ENCODE results near the gene MAJIN.

Gene MAJIN

DNA sequence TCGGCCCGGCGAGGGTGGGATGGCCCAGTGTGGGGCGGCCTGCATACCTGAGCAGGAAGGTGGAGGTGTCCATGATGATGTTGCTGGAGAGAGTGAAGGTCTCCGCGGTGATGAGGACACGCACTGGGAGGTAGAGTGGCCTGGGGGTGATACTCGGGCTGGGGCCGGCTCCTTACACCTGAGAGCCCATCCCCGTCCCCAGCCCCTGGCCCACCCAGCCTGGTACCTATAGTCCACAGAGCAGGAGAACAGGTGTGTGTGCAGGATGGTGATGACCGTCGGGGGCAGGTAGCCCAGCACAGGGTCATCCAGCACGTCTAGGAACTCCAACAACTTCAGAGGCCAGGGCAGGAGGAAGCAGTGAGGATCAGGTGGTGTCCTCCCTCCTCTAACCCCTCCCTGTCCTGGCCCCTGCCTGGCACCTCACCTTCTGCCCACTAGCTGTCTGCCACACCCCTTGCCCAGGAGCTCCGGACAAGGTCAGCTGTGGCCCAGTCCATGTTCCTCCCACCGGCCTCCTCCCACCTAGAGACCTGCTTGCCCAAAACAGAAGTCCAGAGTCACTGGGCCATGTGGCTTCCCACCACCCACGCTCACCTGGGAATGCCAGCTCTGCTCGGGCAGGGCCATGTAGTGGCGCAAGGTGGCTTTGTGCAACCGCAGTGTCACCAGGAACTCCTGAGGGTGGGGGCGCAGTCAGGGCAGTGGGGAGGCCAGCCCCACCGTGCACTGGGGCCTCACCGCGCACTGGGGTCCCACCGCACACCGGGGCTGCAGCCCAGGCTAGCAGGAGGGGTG, 66.2 kb downstream of the MAJIN start:
- no peak for DNase-seq (ENCODE audit: low read depth)
- no peak overlapping the region for H3K4me3 ChIP-seq (ENCODE audit: low read length)
- TF ChIP-seq, protein P1, sequence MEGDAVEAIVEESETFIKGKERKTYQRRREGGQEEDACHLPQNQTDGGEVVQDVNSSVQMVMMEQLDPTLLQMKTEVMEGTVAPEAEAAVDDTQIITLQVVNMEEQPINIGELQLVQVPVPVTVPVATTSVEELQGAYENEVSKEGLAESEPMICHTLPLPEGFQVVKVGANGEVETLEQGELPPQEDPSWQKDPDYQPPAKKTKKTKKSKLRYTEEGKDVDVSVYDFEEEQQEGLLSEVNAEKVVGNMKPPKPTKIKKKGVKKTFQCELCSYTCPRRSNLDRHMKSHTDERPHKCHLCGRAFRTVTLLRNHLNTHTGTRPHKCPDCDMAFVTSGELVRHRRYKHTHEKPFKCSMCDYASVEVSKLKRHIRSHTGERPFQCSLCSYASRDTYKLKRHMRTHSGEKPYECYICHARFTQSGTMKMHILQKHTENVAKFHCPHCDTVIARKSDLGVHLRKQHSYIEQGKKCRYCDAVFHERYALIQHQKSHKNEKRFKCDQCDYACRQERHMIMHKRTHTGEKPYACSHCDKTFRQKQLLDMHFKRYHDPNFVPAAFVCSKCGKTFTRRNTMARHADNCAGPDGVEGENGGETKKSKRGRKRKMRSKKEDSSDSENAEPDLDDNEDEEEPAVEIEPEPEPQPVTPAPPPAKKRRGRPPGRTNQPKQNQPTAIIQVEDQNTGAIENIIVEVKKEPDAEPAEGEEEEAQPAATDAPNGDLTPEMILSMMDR (conservative IDR thresholded peaks at IDR 0.05; ENCODE audit: low read depth, low read length) = no peak

DNA sequence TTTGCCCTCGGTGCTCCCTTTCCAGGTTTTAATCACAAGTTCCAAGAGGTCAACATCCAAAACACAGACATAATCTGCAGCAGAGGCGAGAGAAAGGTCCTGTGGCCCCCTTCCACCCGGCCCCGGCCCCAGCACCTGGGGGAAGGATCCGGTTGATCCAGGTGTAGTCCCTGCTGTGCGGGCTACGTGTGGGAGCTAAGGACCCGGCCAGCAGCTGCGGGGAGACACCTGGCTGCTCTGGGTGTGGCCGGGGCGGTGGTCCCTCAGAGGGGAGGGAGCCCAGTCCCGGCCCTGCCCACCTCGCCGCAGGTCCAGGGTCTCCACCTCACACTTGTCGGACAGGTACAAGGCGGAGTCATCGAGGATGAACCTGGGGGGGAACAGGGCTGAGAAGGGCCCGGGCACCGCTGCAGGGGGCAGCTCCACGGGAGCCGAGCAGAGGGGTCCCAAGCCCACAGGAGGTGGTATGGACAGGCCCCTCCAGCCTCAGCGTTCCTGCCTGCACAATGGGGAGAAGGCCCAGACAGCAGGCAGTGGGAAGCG, 68.5 kb downstream of the MAJIN start:
- DNase-seq (ENCODE audit: low read depth) = no peak
- no peak overlapping the region for H3K4me3 ChIP-seq (ENCODE audit: low read length)
- TF ChIP-seq, protein P1 (conservative IDR thresholded peaks at IDR 0.05; ENCODE audit: low read depth, low read length) = no peak

DNA sequence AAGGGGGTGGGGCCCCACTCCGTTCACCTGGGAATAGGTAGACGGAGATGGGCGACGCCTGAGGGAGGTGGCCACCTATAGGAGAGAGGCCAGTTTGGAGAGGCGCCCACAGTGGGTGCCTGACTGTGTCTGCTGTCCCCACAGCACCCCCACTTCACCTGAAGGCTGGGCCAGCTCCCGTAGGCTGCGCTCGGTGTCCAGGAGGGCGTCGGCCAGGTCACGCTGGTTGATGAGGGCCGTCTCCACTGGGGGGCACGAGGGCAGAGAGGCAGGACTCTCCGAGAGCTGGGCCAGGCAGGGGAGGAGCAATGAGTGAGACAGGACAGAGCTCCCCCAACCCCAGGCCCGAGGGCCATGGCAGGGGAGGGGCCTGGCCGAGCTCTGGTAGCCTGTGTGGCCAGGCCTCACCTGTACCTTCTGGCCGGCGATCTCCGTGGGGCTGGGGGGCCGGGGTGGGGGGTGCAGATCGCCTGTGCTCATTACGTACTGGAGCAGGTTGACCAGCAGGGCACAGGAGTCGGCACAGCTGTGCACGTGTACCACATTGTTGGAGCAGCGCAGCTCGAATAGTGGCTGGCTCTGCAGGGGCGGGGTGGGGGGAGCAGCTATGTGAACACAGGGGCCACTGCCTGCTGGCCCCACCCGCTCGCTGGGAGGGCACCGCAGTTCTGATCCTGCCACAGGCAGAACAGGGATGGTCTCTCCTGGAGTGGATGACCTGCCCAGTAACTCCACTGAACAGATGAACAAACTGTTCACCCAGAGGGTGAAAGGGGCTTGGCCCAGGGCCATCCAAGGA, 69.6 kb downstream of the MAJIN start:
- TF ChIP-seq, protein P1 (conservative IDR thresholded peaks at IDR 0.05; ENCODE audit: low read depth, low read length) = no peak
- DNase-seq (ENCODE audit: low read depth) = no peak

DNA sequence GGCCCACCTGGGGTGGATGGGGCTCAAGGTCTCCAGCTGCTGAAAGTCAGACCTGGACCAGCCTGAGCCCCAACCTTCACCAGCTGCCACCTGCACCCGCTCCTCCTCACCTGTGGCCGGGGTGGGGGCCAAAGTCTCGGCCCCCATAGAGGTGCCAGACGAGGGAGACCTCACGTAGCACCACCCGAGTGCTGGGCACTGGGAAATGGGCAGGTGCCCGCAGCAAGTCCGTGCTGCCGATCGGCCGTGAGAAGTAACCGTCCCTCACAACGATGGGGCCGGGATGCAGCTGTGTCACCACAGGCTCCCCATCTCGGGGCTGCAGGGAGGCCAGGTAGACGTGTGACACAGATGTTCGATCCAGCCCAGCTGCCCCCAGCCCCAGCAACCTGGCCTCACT, 71.1 kb downstream of the MAJIN start:
- TF ChIP-seq, protein P1 (conservative IDR thresholded peaks at IDR 0.05; ENCODE audit: low read depth, low read length) = no peak
- DNase-seq (ENCODE audit: low read depth) = no peak

More for the DNA sequence above, 69.6 kb downstream of the MAJIN start:
- no peak overlapping the region for H3K4me3 ChIP-seq (ENCODE audit: low read length)

DNA sequence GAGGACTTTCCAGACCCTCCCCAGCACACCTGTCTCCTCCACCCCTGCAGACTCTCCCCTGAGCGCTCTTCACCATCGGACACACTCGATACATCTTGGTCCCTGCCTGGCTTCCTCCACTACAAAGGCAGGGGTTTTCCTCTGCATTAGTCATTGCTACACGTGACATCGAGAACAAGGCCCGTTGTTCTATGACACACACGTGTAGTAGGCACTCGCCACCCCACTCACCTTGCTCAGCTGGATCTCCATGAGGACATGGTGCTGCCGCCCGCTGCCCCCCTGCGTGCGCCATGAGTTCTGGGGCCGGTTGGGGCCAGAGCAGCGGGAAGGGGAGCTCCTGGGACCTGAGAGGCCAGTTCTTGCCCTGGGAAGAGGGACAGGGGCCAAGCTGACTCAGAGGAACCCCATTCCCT, 71.6 kb downstream of the MAJIN start:
- no peak overlapping the region for H3K4me3 ChIP-seq (ENCODE audit: low read length)
- DNase-seq (ENCODE audit: low read depth) = no peak
- TF ChIP-seq, protein P1 (conservative IDR thresholded peaks at IDR 0.05; ENCODE audit: low read depth, low read length) = no peak

More for the DNA sequence above, 71.1 kb downstream of the MAJIN start:
- H3K4me3 ChIP-seq (ENCODE audit: low read length) = no peak overlapping the region

DNA sequence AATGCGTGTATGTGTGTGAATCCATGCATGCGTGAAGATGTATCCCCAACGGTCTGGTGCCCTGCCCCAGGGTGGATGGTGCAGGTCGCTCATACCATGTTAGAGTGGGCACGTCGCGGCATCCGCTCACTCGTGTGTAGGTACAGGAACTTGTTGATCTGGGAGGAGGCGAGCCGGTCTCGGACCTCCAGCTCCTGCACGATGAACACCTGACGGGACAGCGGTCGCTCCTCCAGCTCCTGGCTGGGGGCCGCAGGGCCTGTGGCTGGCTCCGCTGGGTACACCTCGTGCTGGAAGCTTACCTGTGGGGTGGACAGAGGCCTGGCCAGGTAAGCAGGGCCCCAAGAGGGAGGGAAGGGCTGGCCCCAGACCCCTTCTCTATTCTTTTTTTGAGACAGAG, 73.4 kb downstream of the MAJIN start:
- no peak overlapping the region for H3K4me3 ChIP-seq (ENCODE audit: low read length)
- no peak for DNase-seq (ENCODE audit: low read depth)
- TF ChIP-seq, protein P1 (conservative IDR thresholded peaks at IDR 0.05; ENCODE audit: low read depth, low read length) = no peak
